ENCODE measurements around the gene TBC1D22A.
"Not testable (repeated sequence)": the region's sequence is repeated elsewhere in the genome, so short reads cannot be mapped to it uniquely, and the experiment has no call there.

The TBC1D22A gene

DNA sequence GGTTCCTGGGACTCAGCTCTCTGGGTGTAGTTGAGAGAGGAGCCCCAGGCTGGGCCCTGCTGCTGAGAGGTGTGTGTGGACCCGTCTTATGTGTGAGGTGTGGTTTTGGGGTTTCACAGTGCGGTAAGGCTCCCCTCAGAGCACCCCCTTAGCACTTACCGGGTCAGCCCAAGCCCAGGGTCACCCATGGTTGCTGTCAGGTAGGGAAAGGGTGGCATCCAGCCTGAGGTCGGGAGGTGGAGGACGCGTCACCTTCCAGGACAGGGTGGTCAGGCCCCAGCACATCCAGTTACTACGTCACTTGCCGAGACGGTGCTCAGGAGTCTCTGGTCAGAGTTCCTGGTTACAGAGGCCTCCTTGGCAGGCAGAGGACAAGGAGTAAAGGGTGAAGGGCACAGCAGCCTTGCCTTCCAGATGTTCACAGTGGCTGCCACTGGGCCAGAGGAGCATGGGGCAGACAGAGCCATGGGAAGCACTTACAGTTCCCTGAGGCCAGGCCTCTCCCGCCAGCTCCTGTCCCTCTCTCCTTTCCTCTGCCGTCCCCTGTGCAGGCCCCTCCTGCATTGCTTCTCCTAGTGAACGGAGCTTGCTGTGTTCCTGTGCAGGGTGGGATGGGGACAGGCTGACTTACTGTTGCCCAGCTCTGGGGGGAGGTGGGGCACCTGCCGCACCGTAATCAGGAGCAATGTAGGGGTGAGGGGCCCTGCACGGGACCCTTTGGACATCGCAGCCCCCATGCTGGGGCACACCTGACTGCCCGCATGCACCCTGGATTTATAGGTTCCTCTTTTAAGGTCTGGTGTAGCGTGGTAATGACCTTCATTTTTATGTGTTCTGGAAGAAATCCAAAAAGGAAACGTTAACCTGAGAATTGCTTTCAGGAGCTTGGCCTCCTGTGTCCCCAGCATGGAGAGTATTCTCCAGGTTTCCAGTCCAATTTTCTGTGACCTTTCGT is 285.9 kb downstream of the TBC1D22A start:
- Histone ChIP-seq H3K27ac (ENCODE audit: low read length) (no peak overlapping the region), H3K4me3 (ENCODE audit: low read length) (no peak overlapping the region), H3K36me3 (ENCODE audit: insufficient read depth, low read depth, low read length) (no peaks in the 10 kb centered on the region), H3K9ac (ENCODE audit: low read depth, low read length) (no peak overlapping the region), H3K9me3 (ENCODE audit: insufficient read depth, low read depth, low read length) (no peaks in the 10 kb centered on the region), H3K27me3 (ENCODE audit: insufficient read depth, low read length) (no peaks in the 10 kb centered on the region), H3K4me1 (ENCODE audit: insufficient read depth, low read length) (no peaks in the 10 kb centered on the region; the same call in 1 of the 2 replicates)

DNA sequence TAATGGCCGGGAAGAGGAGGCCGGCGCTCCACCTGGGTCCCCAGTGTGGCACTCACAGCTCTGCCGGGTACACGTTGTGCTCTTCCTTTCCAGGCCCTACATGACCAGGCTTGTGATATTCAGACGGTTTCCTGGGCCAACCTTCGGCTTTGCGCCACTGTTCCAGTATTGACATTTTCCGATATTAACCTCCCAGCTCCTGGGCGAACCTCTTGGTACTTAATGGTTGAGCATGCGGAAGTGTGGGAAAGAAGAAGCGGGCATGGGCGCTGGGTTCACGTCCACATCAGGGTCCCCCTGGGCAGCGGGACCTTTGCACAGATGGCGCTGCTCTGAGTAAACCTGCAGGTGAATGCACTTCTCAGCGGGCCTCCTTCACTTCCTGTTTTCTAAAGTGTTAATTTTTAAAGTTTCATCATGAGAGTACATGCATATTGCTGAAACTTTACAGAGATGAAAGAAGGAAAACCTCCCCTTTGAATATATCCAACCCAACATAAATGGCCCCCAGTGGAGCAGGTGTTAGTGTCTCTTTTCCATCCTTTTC is 286.7 kb downstream of the TBC1D22A start:
- H3K27me3 ChIP-seq (ENCODE audit: insufficient read depth, low read length), result no peaks in the 10 kb centered on the region
- H3K4me1 ChIP-seq (ENCODE audit: insufficient read depth, low read length), result no peaks in the 10 kb centered on the region; the same call in 1 of the 2 replicates
- H3K36me3 ChIP-seq (ENCODE audit: insufficient read depth, low read depth, low read length), result no peaks in the 10 kb centered on the region
- H3K4me3 ChIP-seq (ENCODE audit: low read length), result no peak overlapping the region
- H3K9ac ChIP-seq (ENCODE audit: low read depth, low read length), result no peak overlapping the region
- H3K27ac ChIP-seq (ENCODE audit: low read length), result no peak overlapping the region
- H3K9me3 ChIP-seq (ENCODE audit: insufficient read depth, low read depth, low read length), result no peaks in the 10 kb centered on the region

DNA sequence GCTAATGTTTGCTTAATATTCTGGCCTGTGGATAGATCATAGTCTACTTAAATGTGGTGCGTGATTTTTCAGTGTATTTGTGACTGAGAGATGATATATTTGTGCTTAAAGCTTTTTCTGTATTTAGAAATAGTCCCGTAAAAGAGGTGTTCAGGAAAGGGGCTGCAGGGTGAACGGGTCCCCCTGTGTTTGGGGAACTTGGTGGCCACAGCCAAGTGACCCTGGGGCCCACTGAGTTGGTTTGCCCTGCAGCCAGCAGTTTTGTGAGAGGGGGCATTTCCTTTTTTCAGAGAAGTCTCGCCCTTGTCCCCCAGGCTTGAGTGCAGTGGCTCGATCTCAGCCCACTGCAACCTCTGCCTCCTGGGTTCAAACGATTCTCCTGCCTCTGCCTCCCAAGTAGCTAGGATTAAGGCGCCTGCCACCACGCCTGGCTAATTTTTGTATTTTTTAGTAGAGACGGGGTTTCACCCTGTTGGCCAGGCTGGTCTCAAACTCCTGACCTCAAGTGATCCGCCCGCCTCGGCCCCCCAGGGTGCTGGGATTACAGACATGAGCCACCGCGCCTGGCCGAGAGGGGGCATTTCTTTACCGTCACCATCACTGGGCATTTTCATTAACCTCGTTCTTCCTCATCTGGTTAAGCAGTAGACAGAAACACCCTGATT is 287.4 kb downstream of the TBC1D22A start:
- not testable (repeated sequence) for H3K27ac ChIP-seq (ENCODE audit: low read length); H3K36me3 ChIP-seq (ENCODE audit: insufficient read depth, low read depth, low read length); H3K27me3 ChIP-seq (ENCODE audit: insufficient read depth, low read length); H3K4me1 ChIP-seq (ENCODE audit: insufficient read depth, low read length); H3K4me3 ChIP-seq (ENCODE audit: low read length); H3K9me3 ChIP-seq (ENCODE audit: insufficient read depth, low read depth, low read length); H3K9ac ChIP-seq (ENCODE audit: low read depth, low read length)

DNA sequence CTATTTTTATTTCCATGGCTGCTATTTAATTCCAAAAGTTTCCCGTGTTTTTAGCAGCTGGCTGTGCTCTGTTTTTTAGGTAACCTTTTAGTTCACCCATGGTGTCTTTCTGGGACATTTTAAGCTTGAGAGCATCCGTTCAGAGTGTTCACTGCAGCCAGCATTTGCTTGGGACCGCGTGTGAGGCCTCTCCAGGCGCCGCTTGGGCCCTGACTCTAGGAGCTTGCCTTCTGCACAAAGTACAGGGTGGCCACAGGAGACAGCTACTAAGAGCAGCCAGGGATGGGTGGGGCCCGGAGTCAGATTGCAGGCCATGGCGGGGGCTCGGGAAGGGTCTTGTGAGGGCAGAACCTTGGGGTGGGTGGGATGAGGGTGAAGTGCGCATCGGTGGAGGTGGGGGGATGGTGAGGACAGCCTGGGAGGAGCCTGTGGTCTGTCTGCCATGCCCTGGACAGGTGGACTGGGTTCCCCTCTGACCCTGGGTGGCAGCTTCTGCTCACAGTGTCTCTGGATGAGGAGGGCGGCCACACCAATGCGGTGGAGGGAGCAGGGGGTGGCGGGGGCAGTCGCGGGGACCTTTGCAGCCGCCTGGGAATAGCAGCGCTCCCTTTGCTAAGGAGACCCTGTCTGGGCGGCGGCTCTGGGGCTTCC is 288.1 kb downstream of the TBC1D22A start:
- Histone ChIP-seq H3K9ac (ENCODE audit: low read depth, low read length) (no peak overlapping the region), H3K36me3 (ENCODE audit: insufficient read depth, low read depth, low read length) (no peaks in the 10 kb centered on the region), H3K27me3 (ENCODE audit: insufficient read depth, low read length) (no peaks in the 10 kb centered on the region), H3K4me1 (ENCODE audit: insufficient read depth, low read length) (no peaks in the 10 kb centered on the region; the same call in 1 of the 2 replicates), H3K27ac (ENCODE audit: low read length) (no peak overlapping the region), H3K4me3 (ENCODE audit: low read length) (no peak overlapping the region), H3K9me3 (ENCODE audit: insufficient read depth, low read depth, low read length) (no peaks in the 10 kb centered on the region)

DNA sequence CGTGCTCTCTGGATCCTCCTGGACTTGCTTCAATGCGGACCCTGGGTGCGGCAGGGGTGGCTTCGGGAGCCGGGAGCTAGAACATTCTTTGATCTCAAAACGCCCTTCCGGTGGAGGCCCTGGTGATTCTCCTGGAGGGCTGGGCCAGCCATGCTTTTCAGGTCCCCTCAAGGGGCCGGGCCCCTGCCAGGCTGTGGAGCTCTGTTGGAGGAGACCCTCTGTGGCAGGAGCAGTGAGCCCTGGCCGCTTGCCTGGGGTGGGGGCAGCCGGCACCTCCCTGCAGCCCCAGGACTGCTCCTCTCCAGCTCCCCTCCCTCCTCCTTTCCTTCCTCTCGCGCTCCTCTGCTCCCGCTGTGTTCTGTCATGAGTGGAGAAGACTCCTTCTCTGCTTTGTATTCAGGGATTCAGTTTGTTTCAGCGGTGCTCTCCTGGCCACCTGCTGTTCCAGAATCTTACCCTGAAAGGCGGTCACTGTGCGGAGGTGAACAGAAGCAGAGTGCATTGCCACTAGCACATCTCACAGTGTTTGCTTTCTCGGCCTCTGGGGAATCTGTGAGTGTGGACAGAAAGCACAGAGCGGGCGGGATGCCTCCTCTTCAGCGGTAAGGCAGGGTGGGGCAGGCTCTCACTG is 289.1 kb downstream of the TBC1D22A start:
- no peaks in the 10 kb centered on the region for H3K9me3 ChIP-seq (ENCODE audit: insufficient read depth, low read depth, low read length)
- no peaks in the 10 kb centered on the region for H3K36me3 ChIP-seq (ENCODE audit: insufficient read depth, low read depth, low read length)
- no peak overlapping the region for H3K27ac ChIP-seq (ENCODE audit: low read length)
- H3K27me3 ChIP-seq (ENCODE audit: insufficient read depth, low read length), result no peaks in the 10 kb centered on the region
- no peak overlapping the region for H3K4me3 ChIP-seq (ENCODE audit: low read length)
- H3K4me1 ChIP-seq (ENCODE audit: insufficient read depth, low read length), result no peaks in the 10 kb centered on the region; the same call in 1 of the 2 replicates
- no peak overlapping the region for H3K9ac ChIP-seq (ENCODE audit: low read depth, low read length)

DNA sequence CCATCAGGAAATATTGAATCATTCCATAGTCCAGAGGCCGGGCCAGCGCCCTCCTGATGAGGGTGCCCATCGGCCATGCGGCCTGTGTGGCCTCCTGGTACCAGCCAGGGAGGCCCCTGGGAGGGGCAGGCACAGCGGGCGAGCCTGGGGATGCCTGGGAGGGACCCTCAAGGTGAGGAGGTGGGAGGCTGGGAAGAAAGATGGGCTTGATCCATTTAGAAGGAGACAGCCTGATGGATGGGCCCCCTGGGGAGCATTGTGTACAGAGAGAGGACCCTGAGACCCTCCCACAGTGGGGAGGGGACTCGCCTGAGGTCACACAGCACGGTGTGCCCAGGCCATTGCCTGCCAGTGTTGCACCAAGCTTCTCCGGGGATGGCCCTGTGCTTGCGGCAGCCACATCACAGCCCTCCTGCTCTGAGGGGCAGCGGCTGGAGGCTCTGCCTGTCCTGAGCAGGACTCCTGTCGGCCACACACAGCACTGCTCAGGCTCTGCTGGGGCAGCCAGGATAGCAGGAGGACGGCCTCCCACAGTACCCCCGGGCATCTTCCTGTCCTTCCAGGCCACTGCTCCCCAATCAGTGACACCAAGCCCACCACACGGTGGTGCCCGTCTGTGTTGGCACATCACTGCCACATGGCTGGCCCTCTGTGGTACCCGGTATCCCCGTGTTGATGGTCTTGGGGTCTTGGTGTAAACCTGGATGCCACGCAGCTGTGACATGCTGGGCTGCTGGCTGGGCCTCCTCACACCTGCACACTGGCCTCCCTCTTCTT is 290.0 kb downstream of the TBC1D22A start:
- H3K27me3 ChIP-seq (ENCODE audit: insufficient read depth, low read length), result no peaks in the 10 kb centered on the region
- no peaks in the 10 kb centered on the region for H3K36me3 ChIP-seq (ENCODE audit: insufficient read depth, low read depth, low read length)
- H3K4me3 ChIP-seq (ENCODE audit: low read length), result no peak overlapping the region
- H3K27ac ChIP-seq (ENCODE audit: low read length), result no peak overlapping the region
- H3K4me1 ChIP-seq (ENCODE audit: insufficient read depth, low read length), result no peaks in the 10 kb centered on the region; the same call in 1 of the 2 replicates
- no peaks in the 10 kb centered on the region for H3K9me3 ChIP-seq (ENCODE audit: insufficient read depth, low read depth, low read length)
- H3K9ac ChIP-seq (ENCODE audit: low read depth, low read length), result no peak overlapping the region

DNA sequence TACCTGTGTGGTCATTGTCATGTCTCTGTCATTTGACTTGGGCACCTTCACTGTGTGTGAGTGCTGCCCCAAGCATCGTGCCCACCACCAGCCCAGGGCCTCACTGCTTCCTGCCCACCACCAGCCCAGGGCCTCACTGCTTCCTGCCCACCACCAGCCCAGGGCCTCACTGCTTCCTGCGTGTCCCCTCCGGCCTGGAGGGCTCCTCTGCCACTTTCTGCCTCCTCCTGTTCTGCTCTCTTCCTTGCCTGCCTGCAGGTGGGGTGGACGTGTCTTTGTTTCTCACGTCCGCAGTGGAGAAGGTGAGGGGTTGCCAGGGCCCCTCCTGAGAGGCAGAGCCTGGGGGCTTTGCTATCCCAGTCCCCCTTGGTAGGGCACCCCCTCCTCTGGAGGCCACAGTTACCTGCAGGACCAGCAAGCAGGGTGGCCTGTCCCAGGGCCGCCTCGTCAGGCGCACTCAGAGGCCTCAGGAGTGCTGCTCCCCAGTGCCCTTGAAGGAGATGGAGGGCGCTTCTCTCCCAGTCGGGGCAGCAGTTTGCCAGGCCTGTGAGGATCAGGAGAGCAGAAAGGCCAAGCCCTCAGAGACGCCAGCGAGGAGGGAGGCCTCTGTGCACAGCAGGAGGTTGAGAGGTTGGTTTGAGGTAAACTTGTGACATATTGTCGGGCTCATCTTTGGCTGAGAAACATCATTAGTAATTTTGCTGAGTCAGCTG is 290.7 kb downstream of the TBC1D22A start:
- Histone ChIP-seq H3K9me3 (ENCODE audit: insufficient read depth, low read depth, low read length) (no peaks in the 10 kb centered on the region), H3K9ac (ENCODE audit: low read depth, low read length) (no peak overlapping the region), H3K36me3 (ENCODE audit: insufficient read depth, low read depth, low read length) (no peaks in the 10 kb centered on the region), H3K4me3 (ENCODE audit: low read length) (no peak overlapping the region), H3K27ac (ENCODE audit: low read length) (no peak overlapping the region), H3K4me1 (ENCODE audit: insufficient read depth, low read length) (no peaks in the 10 kb centered on the region; the same call in 1 of the 2 replicates), H3K27me3 (ENCODE audit: insufficient read depth, low read length) (no peaks in the 10 kb centered on the region)

DNA sequence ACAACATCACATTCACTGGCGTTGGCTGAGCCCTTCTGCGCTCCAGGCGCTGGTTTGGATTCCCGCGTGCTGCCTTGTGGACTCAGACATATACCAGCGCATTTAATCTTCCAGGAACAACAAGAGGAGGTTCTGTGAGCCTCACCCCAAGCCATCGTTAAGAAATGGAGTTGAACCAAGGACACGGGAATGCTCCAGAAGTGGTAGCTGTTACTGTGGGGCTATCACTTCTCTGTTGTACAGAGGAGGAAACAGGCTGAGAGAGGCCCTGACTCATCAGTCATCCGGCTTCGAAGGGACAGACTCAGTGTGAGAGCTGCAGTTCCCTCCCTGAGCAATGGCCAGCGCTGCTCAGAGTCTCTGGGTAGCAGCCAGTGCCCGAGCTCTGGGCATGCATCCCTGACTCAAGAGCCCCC is 291.3 kb downstream of the TBC1D22A start:
- Histone ChIP-seq H3K4me3 (ENCODE audit: low read length) (no peak overlapping the region), H3K36me3 (ENCODE audit: insufficient read depth, low read depth, low read length) (no peaks in the 10 kb centered on the region), H3K27ac (ENCODE audit: low read length) (no peak overlapping the region)

DNA sequence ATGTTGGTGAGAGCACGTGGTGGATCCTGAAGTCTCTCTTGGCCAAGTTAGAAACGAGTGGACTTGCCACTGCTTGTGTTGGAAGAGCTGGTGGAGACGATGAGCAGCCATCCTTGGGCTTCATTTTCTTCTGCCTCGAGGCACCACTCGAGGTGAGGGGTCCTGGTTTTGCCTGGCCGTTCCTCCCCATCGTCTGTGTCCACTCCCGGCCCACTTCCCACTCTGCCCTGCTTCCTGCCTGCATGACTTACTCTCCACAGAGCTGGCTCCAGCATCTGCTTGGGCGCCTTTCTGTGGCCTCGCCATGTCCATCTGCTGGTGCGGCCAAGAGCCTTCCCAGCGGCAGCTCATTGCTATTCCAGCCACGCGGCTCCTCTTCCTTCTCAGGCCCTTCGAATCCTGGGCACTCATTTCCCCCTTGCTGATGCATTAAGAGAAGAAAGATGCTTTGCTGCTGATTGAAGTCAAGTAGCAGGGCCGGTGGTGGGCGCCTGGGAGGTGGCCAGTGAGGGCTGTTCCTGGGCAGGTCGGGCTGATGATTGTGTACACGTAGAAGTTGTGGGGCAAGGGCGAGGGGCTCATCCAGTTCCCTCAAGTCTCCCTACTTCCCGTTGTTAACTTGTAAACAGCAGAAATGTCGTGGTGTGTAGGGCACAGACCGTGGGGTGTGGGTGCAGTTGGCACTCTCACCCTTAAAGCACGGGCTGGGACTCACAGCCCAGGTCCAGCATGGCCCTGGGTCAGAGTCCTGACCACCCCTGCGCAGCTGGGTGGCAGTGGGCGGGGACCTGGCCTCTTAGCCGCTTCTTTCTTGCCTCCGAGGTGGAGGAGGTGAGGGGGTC is 292.0 kb downstream of the TBC1D22A start:
- Histone ChIP-seq H3K9ac (ENCODE audit: low read depth, low read length) (no peak overlapping the region), H3K27ac (ENCODE audit: low read length) (no peak overlapping the region), H3K4me1 (ENCODE audit: insufficient read depth, low read length) (no peaks in the 10 kb centered on the region; the same call in 1 of the 2 replicates)

More for the DNA sequence above, 291.3 kb downstream of the TBC1D22A start:
- Histone ChIP-seq H3K9ac (ENCODE audit: low read depth, low read length) (no peak overlapping the region), H3K27me3 (ENCODE audit: insufficient read depth, low read length) (no peaks in the 10 kb centered on the region), H3K4me1 (ENCODE audit: insufficient read depth, low read length) (no peaks in the 10 kb centered on the region; the same call in 1 of the 2 replicates), H3K9me3 (ENCODE audit: insufficient read depth, low read depth, low read length) (no peaks in the 10 kb centered on the region)

DNA sequence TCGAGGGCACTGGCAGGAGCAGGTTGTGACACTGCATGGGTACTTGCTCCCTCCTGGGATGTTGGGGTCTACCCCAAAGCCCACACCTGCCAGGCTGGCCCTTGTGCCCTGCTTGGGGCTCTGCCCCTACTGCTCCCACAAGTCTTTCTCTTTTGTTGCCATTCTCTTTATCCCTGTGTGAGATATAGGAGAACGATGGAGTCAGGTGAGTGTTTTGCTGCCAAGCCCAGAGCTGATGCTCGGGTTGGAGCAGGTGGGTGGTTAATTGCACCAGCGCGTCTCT is 292.6 kb downstream of the TBC1D22A start:
- Histone ChIP-seq H3K36me3 (ENCODE audit: insufficient read depth, low read depth, low read length) (no peaks in the 10 kb centered on the region), H3K27ac (ENCODE audit: low read length) (no peak overlapping the region), H3K4me1 (ENCODE audit: insufficient read depth, low read length) (no peaks in the 10 kb centered on the region; the same call in 1 of the 2 replicates), H3K4me3 (ENCODE audit: low read length) (no peak overlapping the region), H3K9ac (ENCODE audit: low read depth, low read length) (no peak overlapping the region), H3K27me3 (ENCODE audit: insufficient read depth, low read length) (no peaks in the 10 kb centered on the region), H3K9me3 (ENCODE audit: insufficient read depth, low read depth, low read length) (no peaks in the 10 kb centered on the region)

More for the DNA sequence above, 292.0 kb downstream of the TBC1D22A start:
- Histone ChIP-seq H3K27me3 (ENCODE audit: insufficient read depth, low read length) (no peaks in the 10 kb centered on the region), H3K36me3 (ENCODE audit: insufficient read depth, low read depth, low read length) (no peaks in the 10 kb centered on the region), H3K4me3 (ENCODE audit: low read length) (no peak overlapping the region), H3K9me3 (ENCODE audit: insufficient read depth, low read depth, low read length) (no peaks in the 10 kb centered on the region)
